ENCODE data around the gene C3orf18. TPM values are rescaled to one million over a fixed set of nuclear protein-coding genes. Genes with fewer than 3 reads are reported as not detected.

C3orf18 gene
- total RNA-seq, 1 donor from 2014 or later = 13.0 TPM

GRCh38 chr3:50563867-50564266, 3.7 kb downstream of the C3orf18 start:
- no peak for TF ChIP-seq CTCF (IDR thresholded peaks at IDR 0.05; ENCODE audit: partially characterized antibody, unreplicated experiment)
- Mint-ChIP-seq H3K27me3 (ENCODE audit: unreplicated experiment) (peaks cover 2% of the 10 kb centered on the region), H3K27ac (ENCODE audit: unreplicated experiment) (no peak overlapping the region), H3K36me3 (ENCODE audit: unreplicated experiment) (no peaks in the 10 kb centered on the region), H3K4me3 (ENCODE audit: unreplicated experiment) (no peak overlapping the region), H3K9me3 (ENCODE audit: unreplicated experiment) (peaks cover 5% of the 10 kb centered on the region), H3K4me1 (ENCODE audit: low read depth, unreplicated experiment) (peaks cover 3% of the 10 kb centered on the region)
- DNase-seq = no peak

GRCh38 chr3:50562861-50563260, 4.7 kb downstream of the C3orf18 start:
- Mint-ChIP-seq H3K36me3 (ENCODE audit: unreplicated experiment) (no peaks in the 10 kb centered on the region), H3K27ac (ENCODE audit: unreplicated experiment) (no peak overlapping the region), H3K27me3 (ENCODE audit: unreplicated experiment) (peaks cover 2% of the 10 kb centered on the region), H3K4me3 (ENCODE audit: unreplicated experiment) (no peak overlapping the region), H3K9me3 (ENCODE audit: unreplicated experiment) (peaks cover 3% of the 10 kb centered on the region), H3K4me1 (ENCODE audit: low read depth, unreplicated experiment) (peaks cover 2% of the 10 kb centered on the region)
- no peak for DNase-seq
- no peak for TF ChIP-seq CTCF (IDR thresholded peaks at IDR 0.05; ENCODE audit: partially characterized antibody, unreplicated experiment)

GRCh38 chr3:50559702-50560101, 7.8 kb downstream of the C3orf18 start:
- H3K4me1 Mint-ChIP-seq (ENCODE audit: low read depth, unreplicated experiment) = peaks cover 5% of the 10 kb centered on the region
- no peak overlapping the region for H3K4me3 Mint-ChIP-seq (ENCODE audit: unreplicated experiment)
- no peak for DNase-seq
- no peaks in the 10 kb centered on the region for H3K9me3 Mint-ChIP-seq (ENCODE audit: unreplicated experiment)
- H3K36me3 Mint-ChIP-seq (ENCODE audit: unreplicated experiment) = no peaks in the 10 kb centered on the region
- H3K27ac Mint-ChIP-seq (ENCODE audit: unreplicated experiment) = no peak overlapping the region
- peaks cover 2% of the 10 kb centered on the region for H3K27me3 Mint-ChIP-seq (ENCODE audit: unreplicated experiment)
- no peak for TF ChIP-seq CTCF (IDR thresholded peaks at IDR 0.05; ENCODE audit: partially characterized antibody, unreplicated experiment)

- DNase-seq = no peak
- H3K9me3 Mint-ChIP-seq (ENCODE audit: unreplicated experiment) = no peaks in the 10 kb centered on the region
- H3K4me1 Mint-ChIP-seq (ENCODE audit: low read depth, unreplicated experiment) = peaks cover 6% of the 10 kb centered on the region
- no peak for TF ChIP-seq CTCF (IDR thresholded peaks at IDR 0.05; ENCODE audit: partially characterized antibody, unreplicated experiment)
- no peak overlapping the region for H3K27ac Mint-ChIP-seq (ENCODE audit: unreplicated experiment)
- H3K4me3 Mint-ChIP-seq (ENCODE audit: unreplicated experiment) = no peak overlapping the region
- H3K27me3 Mint-ChIP-seq (ENCODE audit: unreplicated experiment) = peaks cover under 1% of the 10 kb centered on the region
- H3K36me3 Mint-ChIP-seq (ENCODE audit: unreplicated experiment) = no peaks in the 10 kb centered on the region
Measured at GRCh38 chr3:50557915-50558314, 9.6 kb downstream of the C3orf18 start.

GRCh38 chr3:50557106-50557505, 10.4 kb downstream of the C3orf18 start:
- no peaks in the 10 kb centered on the region for H3K36me3 Mint-ChIP-seq (ENCODE audit: unreplicated experiment)
- no peak for TF ChIP-seq CTCF (IDR thresholded peaks at IDR 0.05; ENCODE audit: partially characterized antibody, unreplicated experiment)
- H3K27me3 Mint-ChIP-seq (ENCODE audit: unreplicated experiment) = peaks cover 3% of the 10 kb centered on the region
- H3K9me3 Mint-ChIP-seq (ENCODE audit: unreplicated experiment) = no peaks in the 10 kb centered on the region
- no peak overlapping the region for H3K27ac Mint-ChIP-seq (ENCODE audit: unreplicated experiment)
- peaks cover 6% of the 10 kb centered on the region for H3K4me1 Mint-ChIP-seq (ENCODE audit: low read depth, unreplicated experiment)
- DNase-seq = no peak
- no peak overlapping the region for H3K4me3 Mint-ChIP-seq (ENCODE audit: unreplicated experiment)

Measured in glutamatergic neuron (in vitro differentiated cells).